Tibial artery (tissue), 4 donors: ENCODE results near the gene TARBP1.
"Not testable (repeated sequence)": the region's sequence is repeated elsewhere in the genome, so short reads cannot be mapped to it uniquely, and the experiment has no call there.

Experiments used
- DNase-seq, 2 donors: peaks; one replicate each; pipeline ENCODE4 v3.0.0-alpha.2; 2019
- H3K27ac ChIP-seq, 2 donors: fragments of 200-600 bp; sonication (generic) in 1 of 2; 1 replicate in 1 of 2; 2 replicates in 1 of 2; pipeline ENCODE4 v1.5.1; 2018 to 2019; ENCODE audit warnings: mild to moderate bottlenecking in 1 of 2
- H3K27me3 ChIP-seq, 2 donors: fragments of 200-600 bp; sonication (generic) in 1 of 2; one replicate each; pipeline versions ENCODE4 v1.5.1 to v1.6.0; 2016 to 2019
- H3K36me3 ChIP-seq, 3 donors: fragments of 200-600 bp; sonication (generic) in 2 of 3; one replicate each; pipeline ENCODE4 v1.5.1; 2016 to 2019; ENCODE audit warnings: mild to moderate bottlenecking in 2 of 3
- H3K4me1 ChIP-seq, 4 donors: fragments of 200-600 bp; sonication (generic) in 2 of 4; 1 replicate in 3 of 4; 2 replicates in 1 of 4; pipeline ENCODE4 v1.5.1; 2016 to 2019
- H3K4me3 ChIP-seq, 2 donors: fragments of 200-600 bp; sonication (generic) in 1 of 2; 1 replicate in 1 of 2; 2 replicates in 1 of 2; pipeline ENCODE4 v1.5.1; 2018 to 2019; ENCODE audit warnings: mild to moderate bottlenecking in 2 of 2
- H3K9me3 ChIP-seq, 3 donors: fragments of 200-600 bp; sonication (generic) in 1 of 3; one replicate each; pipeline ENCODE4 v1.5.1; 2016 to 2019
- CTCF ChIP-seq, 2 experiments: fragments of 200-600 bp in 1 of 2; fragments of 450-650 bp in 1 of 2; IDR thresholded peaks; one replicate each; pipeline ENCODE4 v1.5.1; 2017 to 2019; ENCODE audit warnings: antibody characterized with exemption in 2 of 2, mild to moderate bottlenecking in 1 of 2, moderate library complexity in 1 of 2
- intact Hi-C: fragments of 100-400 bp; cut with DNase I; formaldehyde crosslinking; loops from one replicate; pipeline ENCODE4 v1.15.0; 2023; ENCODE audit warnings: low total_unique reads

Gene TARBP1

GRCh38 chr1:234381699-234382555, 97.1 kb downstream of the TARBP1 start:
- no peaks in the 10 kb centered on the region for H3K27me3 ChIP-seq
- no peak overlapping the region for H3K4me3 ChIP-seq
- no peak for TF ChIP-seq CTCF (IDR thresholded peaks at IDR 0.05)
- H3K9me3 ChIP-seq: no peaks in the 10 kb centered on the region
- intact Hi-C loops: no loop called here
- DNase-seq: no peak
- H3K36me3 ChIP-seq: peaks cover 12 to 52% (median 29%) of the 10 kb centered on the region in 3 donors
- no peaks in the 10 kb centered on the region for H3K4me1 ChIP-seq
- no peak overlapping the region for H3K27ac ChIP-seq

DNA sequence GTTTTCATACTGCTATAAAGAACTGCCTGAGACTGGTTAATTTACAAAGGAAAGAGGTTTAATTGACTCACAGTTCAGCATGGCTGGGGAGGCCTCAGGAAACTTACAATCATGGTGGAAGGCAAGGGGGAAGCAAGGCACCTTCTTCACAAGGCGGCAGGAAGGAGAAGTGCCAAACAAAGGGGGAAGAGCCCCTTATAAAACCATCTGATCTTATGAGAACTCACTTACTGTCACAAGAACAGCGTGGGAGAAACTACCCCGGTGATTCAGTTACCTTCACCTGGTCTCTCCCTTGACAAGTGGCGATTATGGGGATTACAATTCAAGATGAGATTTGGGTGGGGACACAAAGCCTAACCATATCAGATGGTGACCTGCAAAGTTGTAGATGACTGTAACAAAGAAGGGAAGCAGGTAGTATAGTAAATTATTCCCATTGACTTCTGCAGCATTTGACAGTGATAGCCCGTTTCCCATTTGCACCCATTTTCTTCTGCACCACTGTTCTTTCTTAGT, 99.3 kb downstream of the TARBP1 start:
- H3K36me3 ChIP-seq: peaks cover 12 to 51% (median 29%) of the 10 kb centered on the region in 3 donors
- intact Hi-C loops, H3K9me3 ChIP-seq, DNase-seq, H3K4me3 ChIP-seq, H3K27ac ChIP-seq, H3K27me3 ChIP-seq: not testable (repeated sequence)
- H3K4me1 ChIP-seq: peaks cover 0 to 12% (median 4%) of the 10 kb centered on the region in 4 donors

DNA sequence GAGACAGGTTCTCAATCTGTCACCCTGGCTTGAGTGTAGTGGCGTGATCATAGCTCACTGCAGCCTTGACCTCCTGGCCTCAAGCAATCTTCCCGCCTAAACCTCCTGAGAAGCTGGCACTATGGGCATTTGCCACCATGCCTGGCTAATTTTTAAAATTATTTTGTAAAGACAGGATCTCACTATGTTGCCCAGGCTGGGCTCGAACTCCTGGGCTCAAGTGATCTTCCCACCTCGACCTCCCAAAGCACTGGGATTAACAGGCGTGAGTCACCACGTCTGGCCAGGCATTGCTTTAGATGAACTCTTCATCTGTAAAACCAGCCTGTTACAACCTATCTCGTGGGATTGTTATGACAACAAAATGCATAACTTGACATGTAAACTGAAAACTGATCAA, 103.3 kb downstream of the TARBP1 start:
- TF ChIP-seq CTCF (IDR thresholded peaks at IDR 0.05): no peak
- no peak overlapping the region for H3K27ac ChIP-seq
- H3K27me3 ChIP-seq: no peaks in the 10 kb centered on the region
- H3K9me3 ChIP-seq: no peaks in the 10 kb centered on the region
- no peak for DNase-seq
- intact Hi-C loops: no loop called here
- H3K36me3 ChIP-seq: peaks cover 12 to 42% (median 20%) of the 10 kb centered on the region in 3 donors
- peaks cover 0 to 21% (median 16%) of the 10 kb centered on the region in 4 donors for H3K4me1 ChIP-seq
- no peak overlapping the region for H3K4me3 ChIP-seq

DNA sequence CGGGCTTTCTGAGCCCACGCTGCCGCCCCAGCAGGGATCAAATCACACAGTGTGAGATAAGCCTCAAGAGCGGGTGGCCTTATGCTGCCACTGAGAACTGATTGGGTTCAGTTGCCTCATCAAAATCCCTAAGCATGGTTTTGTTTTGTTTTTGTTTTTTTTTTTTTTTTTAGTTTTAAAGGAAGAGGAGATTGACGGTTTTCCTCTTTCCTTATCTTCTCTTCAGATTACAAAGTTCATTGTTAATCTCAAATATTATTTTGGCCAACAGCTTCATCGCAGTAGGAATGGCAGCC, 105.1 kb downstream of the TARBP1 start:
- Histone ChIP-seq H3K27me3 (no peaks in the 10 kb centered on the region), H3K4me3 (peak overlapping the region; percentile 69 to 86), H3K9me3 (no peaks in the 10 kb centered on the region), H3K36me3 (peaks cover 5 to 24% (median 10%) of the 10 kb centered on the region in 3 donors), H3K4me1 (peaks cover 0 to 21% (median 16%) of the 10 kb centered on the region in 4 donors), H3K27ac (peak overlapping the region; percentile 88 to 90)
- peak in 1 of 2 donors; percentile 25 for DNase-seq
- no peak for TF ChIP-seq CTCF (IDR thresholded peaks at IDR 0.05)
- intact Hi-C loops: no loop called here

DNA sequence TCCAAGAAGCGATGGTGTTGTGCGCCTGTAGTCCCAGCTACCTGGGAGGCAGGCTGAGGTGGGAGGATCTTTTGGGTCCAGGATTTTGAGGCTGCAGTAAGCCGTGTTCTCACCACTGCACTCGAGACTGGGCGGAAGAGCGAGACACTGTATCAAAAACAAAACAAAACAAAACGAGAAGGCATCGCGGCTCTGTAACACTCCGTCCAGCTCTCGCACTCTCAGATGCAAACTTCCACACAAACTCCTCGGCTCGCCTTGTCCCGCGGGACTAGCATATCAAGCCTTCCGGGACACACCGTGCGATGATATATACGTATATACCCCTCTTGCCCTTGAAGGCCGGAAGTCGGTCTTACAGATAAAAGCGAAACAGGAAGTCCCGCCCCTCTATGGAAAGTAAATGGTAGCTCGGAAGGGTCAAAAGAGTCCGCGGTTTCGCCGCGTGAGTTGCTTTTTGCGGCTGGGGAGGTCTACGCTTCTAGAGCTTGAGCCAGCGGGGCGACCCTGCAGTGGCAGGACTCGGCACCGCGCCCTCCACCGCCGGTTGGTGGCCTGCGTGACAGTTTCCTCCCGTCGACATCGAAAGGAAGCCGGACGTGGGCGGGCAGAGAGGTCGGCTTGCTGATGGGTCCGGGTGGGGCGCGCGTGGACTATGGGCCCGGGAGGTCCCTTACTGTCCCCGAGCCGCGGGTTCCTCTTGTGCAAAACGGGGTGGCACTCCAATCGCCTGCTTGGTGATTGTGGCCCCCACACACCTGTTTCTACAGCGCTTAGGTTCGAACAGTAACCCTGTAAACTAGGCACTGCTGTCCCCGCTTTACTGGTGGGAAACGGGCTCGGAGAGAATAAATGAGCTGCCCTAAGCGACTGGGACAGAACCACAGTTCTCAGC, 105.7 kb downstream of the TARBP1 start, which contains the start of gene COA6:
TSS of gene COA6 (plus strand) at position 393 of the 895 bp plus-strand sequence. CDS start at position 404, 11 bp downstream.
- Histone ChIP-seq H3K9me3 (no peaks in the 10 kb centered on the region), H3K4me1 (peaks cover 0 to 21% (median 16%) of the 10 kb centered on the region in 4 donors), H3K36me3 (peaks cover 0 to 22% (median 9%) of the 10 kb centered on the region in 3 donors), H3K4me3 (peak within 1 kb of the TSS; percentile 69 to 86), H3K27ac (peak within 1 kb of the TSS; percentile 88 to 90), H3K27me3 (no peaks in the 10 kb centered on the region)
- intact Hi-C loops: no loop called here
- TF ChIP-seq CTCF (IDR thresholded peaks at IDR 0.05): no peak
- DNase-seq: peak; percentile 90 to 94
